ENCODE results near the gene UBXN10. TPM values are rescaled to one million over a fixed set of nuclear protein-coding genes. Genes with fewer than 3 reads are reported as not detected.

The UBXN10 gene
- total and polyA plus RNA-seq, 2 donors (not counting 3 experiments of a cell fraction or from before 2014, with no cell fraction given) = not detected

- no peak overlapping the region for H2AFZ ChIP-seq (ENCODE audit: low read depth, low read length)
- POLR2A ChIA-PET = no interaction called here
- H3K9ac ChIP-seq (replicated peaks; ENCODE audit: extremely low read depth, insufficient read depth, low read length) = no peak overlapping the region
- no peaks in the 10 kb centered on the region for H3K36me3 ChIP-seq (ENCODE audit: control insufficient read depth in 2 of 2, extremely low read depth in 1 of 2, insufficient read depth in 2 of 2, low read length in 2 of 2)
- no peak overlapping the region for H3K4me2 ChIP-seq (ENCODE audit: insufficient read depth, low read length)
- H4K20me1 ChIP-seq (replicated peaks; ENCODE audit: control insufficient read depth, extremely low read depth, insufficient read depth, low read length) = no peaks in the 10 kb centered on the region
- intact Hi-C loops (cut with micrococcal nuclease) = loop anchor here (1.0 kb wide), 7 partner anchors 51 to 437 kb away; partner anchors contain the start of gene OTUD3
- TF ChIP-seq EZH2 (IDR thresholded peaks at IDR 0.05; ENCODE audit: borderline replicate concordance, low read depth, low read length, severe bottlenecking) (no peak), POLR2A (IDR thresholded peaks at IDR 0.05; ENCODE audit: low read depth, low read length) (no peak), GATA2 (IDR thresholded peaks at IDR 0.05; ENCODE audit: insufficient read depth, insufficient read length, low read depth, low read length) (no peak), FOS (IDR thresholded peaks at IDR 0.05; ENCODE audit: borderline replicate concordance, insufficient read depth, low read length) (no peak), POLR2AphosphoS5 (IDR thresholded peaks at IDR 0.05; ENCODE audit: insufficient read depth, low read depth, low read length) (no peak), JUN (IDR thresholded peaks at IDR 0.05; ENCODE audit: borderline replicate concordance, insufficient read depth, insufficient read length, low read depth) (no peak), MYC (IDR thresholded peaks at IDR 0.05; ENCODE audit: low read depth, low read length) (no peak)
- TF ChIP-seq, protein P1, sequence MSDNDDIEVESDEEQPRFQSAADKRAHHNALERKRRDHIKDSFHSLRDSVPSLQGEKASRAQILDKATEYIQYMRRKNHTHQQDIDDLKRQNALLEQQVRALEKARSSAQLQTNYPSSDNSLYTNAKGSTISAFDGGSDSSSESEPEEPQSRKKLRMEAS (IDR thresholded peaks at IDR 0.05; ENCODE audit: insufficient read depth, insufficient read length) = no peak
- TF ChIP-seq, protein P2, sequence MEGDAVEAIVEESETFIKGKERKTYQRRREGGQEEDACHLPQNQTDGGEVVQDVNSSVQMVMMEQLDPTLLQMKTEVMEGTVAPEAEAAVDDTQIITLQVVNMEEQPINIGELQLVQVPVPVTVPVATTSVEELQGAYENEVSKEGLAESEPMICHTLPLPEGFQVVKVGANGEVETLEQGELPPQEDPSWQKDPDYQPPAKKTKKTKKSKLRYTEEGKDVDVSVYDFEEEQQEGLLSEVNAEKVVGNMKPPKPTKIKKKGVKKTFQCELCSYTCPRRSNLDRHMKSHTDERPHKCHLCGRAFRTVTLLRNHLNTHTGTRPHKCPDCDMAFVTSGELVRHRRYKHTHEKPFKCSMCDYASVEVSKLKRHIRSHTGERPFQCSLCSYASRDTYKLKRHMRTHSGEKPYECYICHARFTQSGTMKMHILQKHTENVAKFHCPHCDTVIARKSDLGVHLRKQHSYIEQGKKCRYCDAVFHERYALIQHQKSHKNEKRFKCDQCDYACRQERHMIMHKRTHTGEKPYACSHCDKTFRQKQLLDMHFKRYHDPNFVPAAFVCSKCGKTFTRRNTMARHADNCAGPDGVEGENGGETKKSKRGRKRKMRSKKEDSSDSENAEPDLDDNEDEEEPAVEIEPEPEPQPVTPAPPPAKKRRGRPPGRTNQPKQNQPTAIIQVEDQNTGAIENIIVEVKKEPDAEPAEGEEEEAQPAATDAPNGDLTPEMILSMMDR (IDR thresholded peaks at IDR 0.05; ENCODE audit: extremely low read depth in 1 of 2, insufficient read depth in 1 of 2, low read depth in 1 of 2, low read length in 2 of 2) = no peak
- H3K4me1 ChIP-seq (ENCODE audit: control insufficient read depth, extremely low read depth, insufficient read depth, low read length) = peaks cover 4% of the 10 kb centered on the region
- no peak for FAIRE-seq
- DNase-seq (ENCODE audit: low read depth, low spot score) = no peak
- no TSS peak for BruUV-seq (replicated peaks)
- no peak overlapping the region for H3K27ac ChIP-seq (ENCODE audit: insufficient read depth, low read depth, low read length)
- no peaks in the 10 kb centered on the region for H3K79me2 ChIP-seq (ENCODE audit: control insufficient read depth, insufficient read depth, low read length)
- H3K4me3 ChIP-seq (replicated peaks in 1 of 3; ENCODE audit: insufficient read depth in 1 of 3, low read depth in 1 of 3, low read length in 3 of 3) = no peak overlapping the region
- no peaks in the 10 kb centered on the region for H3K9me3 ChIP-seq (replicated peaks; ENCODE audit: control insufficient read depth, insufficient read depth, low read length)
- H3K27me3 ChIP-seq (ENCODE audit: control insufficient read depth in 2 of 2, insufficient read depth in 2 of 2, low read length in 2 of 2) = no peaks in the 10 kb centered on the region
- CTCF ChIA-PET = interaction anchor here (0.9 to 6.7 kb wide), 18 partner anchors 9 to 341 kb away, joined by 3 to 76 read pairs (median 8); no protein-coding TSS in a partner anchor
- no peaks in the 10 kb centered on the region for H3K9me1 ChIP-seq (replicated peaks; ENCODE audit: control insufficient read depth, extremely low read depth, insufficient read depth, low read length)
- dilution Hi-C loops (cut with MboI; ENCODE audit: extremely low pct_ligation_motif_present, low sequenced_read_pairs) = no loop called here
Measured at GRCh38 chr1:20152599-20152930, 33.3 kb upstream of the UBXN10 start.

Measured in endothelial cell of umbilical vein (primary cell).